ENCODE measurements around the gene MRPL14. TPM values are rescaled to one million over a fixed set of nuclear protein-coding genes. Genes with fewer than 3 reads are reported as not detected.

Gene MRPL14
- total and polyA plus RNA-seq, 2 of the 8 experiments (the other 6 are each of a cell fraction or from before 2014, with no cell fraction given) = 82.0 to 97.1 TPM

GRCh38 chr6:44100088-44100550 lies 27.1 kb downstream of the MRPL14 start:
- Histone ChIP-seq H3K4me1 (replicated peaks in 1 of 4; ENCODE audit: control insufficient read depth in 3 of 4, insufficient read depth in 4 of 4, low read length in 3 of 4) (peaks cover 0 to 9% (median 0%) of the 10 kb centered on the region in 4 experiments; a peak in 2 of 7 replicates), H3K23me2 (ENCODE audit: low read depth, low read length) (no peaks in the 10 kb centered on the region), H2BK20ac (ENCODE audit: low read length) (no peak overlapping the region), H3K27me3 (replicated peaks in 1 of 4; ENCODE audit: control insufficient read depth in 3 of 4, extremely low read depth in 1 of 4, insufficient read depth in 3 of 4, low read length in 3 of 4) (no peaks in the 10 kb centered on the region), H3K36me3 (ENCODE audit: control insufficient read depth in 2 of 4, insufficient read depth in 4 of 4, low read length in 3 of 4) (peaks cover 0 to 31% (median 4%) of the 10 kb centered on the region in 4 experiments; a peak in 5 of 8 replicates), H3K27ac (ENCODE audit: low read depth, low read length) (no peak overlapping the region), H3K14ac (ENCODE audit: insufficient read length) (no peak overlapping the region), H3K23ac (ENCODE audit: insufficient read length) (no peak overlapping the region), H2AFZ (ENCODE audit: low read length) (no peak overlapping the region), H2BK15ac (ENCODE audit: low read length) (0 out of 2 replicates have a peak overlapping the region, but pooled peaks have one; percentile 65), H3K4me3 (ENCODE audit: extremely low read depth in 1 of 4, insufficient read depth in 2 of 4, low read depth in 3 of 4, low read length in 4 of 4) (no peak overlapping the region), H3K9me3 (ENCODE audit: insufficient read depth in 2 of 2, low read depth in 1 of 2, low read length in 1 of 2) (no peaks in the 10 kb centered on the region), H4K8ac (ENCODE audit: extremely low read depth, insufficient read depth, low read length) (no peak overlapping the region), H2BK12ac (ENCODE audit: low read depth, low read length) (no peak overlapping the region), H2AK5ac (ENCODE audit: low read depth, low read length) (no peak overlapping the region), H4K5ac (ENCODE audit: insufficient read length, low read depth, low read length) (no peak overlapping the region), H3K18ac (ENCODE audit: extremely low read depth, low read length) (no peak overlapping the region), H3K79me2 (ENCODE audit: control insufficient read depth in 1 of 2, insufficient read depth in 2 of 2, low read length in 2 of 2) (no peaks in the 10 kb centered on the region), H3K4ac (replicated peaks; ENCODE audit: insufficient read length, low read depth, low read length) (no peak overlapping the region), H4K20me1 (replicated peaks in 1 of 2; ENCODE audit: control insufficient read depth in 1 of 2, insufficient read depth in 2 of 2, low read length in 2 of 2) (peaks cover 9 to 26% of the 10 kb centered on the region in 2 experiments), H3K4me2 (ENCODE audit: insufficient read depth in 1 of 2, low read depth in 2 of 2, low read length in 2 of 2) (no peak overlapping the region), H3K56ac (replicated peaks; ENCODE audit: insufficient read length, low read depth, low read length) (no peak overlapping the region), H4K91ac (replicated peaks; ENCODE audit: insufficient read length, low read length) (no peak overlapping the region), H2BK120ac (replicated peaks; ENCODE audit: low read depth, low read length) (no peak overlapping the region), H2BK5ac (ENCODE audit: low read depth, low read length) (no peak overlapping the region), H3K9ac (replicated peaks in 1 of 4; ENCODE audit: extremely low read depth in 1 of 4, low read depth in 3 of 4, low read length in 3 of 4) (no peak overlapping the region), H3K79me1 (ENCODE audit: low read depth, low read length) (peaks cover 6% of the 10 kb centered on the region)
- TF ChIP-seq CHD2 (IDR thresholded peaks at IDR 0.05; ENCODE audit: low read length) (no peak), EP300 (IDR thresholded peaks at IDR 0.05; ENCODE audit: borderline replicate concordance in 1 of 2, low read depth in 2 of 2, low read length in 2 of 2) (no peak), NRF1 (IDR thresholded peaks at IDR 0.05; ENCODE audit: low read depth, low read length) (no peak), BRCA1 (IDR thresholded peaks at IDR 0.05; ENCODE audit: low read depth, low read length) (no peak), FOSL1 (IDR thresholded peaks at IDR 0.05; ENCODE audit: insufficient read depth, low read depth, low read length) (no peak), RAD21 (IDR thresholded peaks at IDR 0.05 in 1 of 2, conservative IDR thresholded peaks at IDR 0.05 in 1 of 2; ENCODE audit: low read depth in 2 of 2, low read length in 2 of 2) (peak; percentile 34 to 60; a peak in 3 of 4 replicates)
- TF ChIP-seq, protein P1, sequence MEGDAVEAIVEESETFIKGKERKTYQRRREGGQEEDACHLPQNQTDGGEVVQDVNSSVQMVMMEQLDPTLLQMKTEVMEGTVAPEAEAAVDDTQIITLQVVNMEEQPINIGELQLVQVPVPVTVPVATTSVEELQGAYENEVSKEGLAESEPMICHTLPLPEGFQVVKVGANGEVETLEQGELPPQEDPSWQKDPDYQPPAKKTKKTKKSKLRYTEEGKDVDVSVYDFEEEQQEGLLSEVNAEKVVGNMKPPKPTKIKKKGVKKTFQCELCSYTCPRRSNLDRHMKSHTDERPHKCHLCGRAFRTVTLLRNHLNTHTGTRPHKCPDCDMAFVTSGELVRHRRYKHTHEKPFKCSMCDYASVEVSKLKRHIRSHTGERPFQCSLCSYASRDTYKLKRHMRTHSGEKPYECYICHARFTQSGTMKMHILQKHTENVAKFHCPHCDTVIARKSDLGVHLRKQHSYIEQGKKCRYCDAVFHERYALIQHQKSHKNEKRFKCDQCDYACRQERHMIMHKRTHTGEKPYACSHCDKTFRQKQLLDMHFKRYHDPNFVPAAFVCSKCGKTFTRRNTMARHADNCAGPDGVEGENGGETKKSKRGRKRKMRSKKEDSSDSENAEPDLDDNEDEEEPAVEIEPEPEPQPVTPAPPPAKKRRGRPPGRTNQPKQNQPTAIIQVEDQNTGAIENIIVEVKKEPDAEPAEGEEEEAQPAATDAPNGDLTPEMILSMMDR (IDR thresholded peaks at IDR 0.05; ENCODE audit: control extremely low read depth in 1 of 3, insufficient read depth in 1 of 3, low read depth in 1 of 3, low read length in 3 of 3) = peak; percentile 54 to 76 (median 58)
- POLR2A ChIA-PET (ENCODE audit: partially characterized antibody) = interaction anchor here (1.0 to 2.7 kb wide), 11 partner anchors 9 to 156 kb away, joined by 3 to 7 read pairs (median 3); no protein-coding TSS in a partner anchor
- WGBS, 2 experiments (ENCODE audit: extremely low coverage in 1 of 2, insufficient coverage in 1 of 2, insufficient read length in 1 of 2, insufficient replicate concordance in 2 of 2, low coverage in 1 of 2, low lambda C conversion rate in 2 of 2, missing lambda C conversion rate in 1 of 2) = 64% methylated on average over 1 of the region's 1 CpG; no CpG with 5 or more reads in 1 of the 2 experiments
- no peak for FAIRE-seq
- CTCF ChIA-PET (ENCODE audit: partially characterized antibody) = interaction anchor here (0.5 to 10.8 kb wide), 34 partner anchors 10 to 494 kb away, joined by 3 to 255 read pairs (median 4); partner anchors contain the start of genes CAPN11 and SLC35B2
- no peak for DNase-seq (ENCODE audit: low read depth in 1 of 2, low spot score in 2 of 2)
